Neuronal stem cell (in vitro differentiated cells): ENCODE data around the gene TMEM235.

Experiments used
- DNase-seq: peaks from one replicate; pipeline ENCODE4 v3.0.0-alpha.2; 2013; ENCODE audit warnings: low spot score
- H2AFZ ChIP-seq: one replicate; pipeline ENCODE4 v1.6.1; 2013; ENCODE audit warnings: mild to moderate bottlenecking, low read length, inconsistent platforms
- H2AK5ac ChIP-seq: 2 replicates; pipeline ENCODE4 v1.6.1; 2013; ENCODE audit warnings: low read depth, mild to moderate bottlenecking, inconsistent platforms, low read length, moderate library complexity, mixed read lengths
- H2BK120ac ChIP-seq: 2 replicates; pipeline ENCODE4 v1.6.1; 2013; ENCODE audit warnings: low read depth, mild to moderate bottlenecking, inconsistent platforms, low read length, moderate library complexity, mixed read lengths
- H2BK12ac ChIP-seq: one replicate; pipeline ENCODE4 v1.6.1; 2013; ENCODE audit warnings: low read length, inconsistent platforms
- H2BK15ac ChIP-seq: 2 replicates; pipeline ENCODE4 v1.6.1; 2013; ENCODE audit warnings: mild to moderate bottlenecking, low read length, inconsistent platforms, mixed read lengths
- H2BK5ac ChIP-seq: one replicate; pipeline ENCODE4 v1.6.1; 2013; ENCODE audit warnings: inconsistent platforms, mild to moderate bottlenecking, low read length, moderate library complexity
- H3K14ac ChIP-seq: one replicate; pipeline ENCODE4 v1.6.1; 2013; ENCODE audit warnings: low read length, inconsistent platforms
- H3K18ac ChIP-seq: 2 replicates; pipeline ENCODE4 v1.6.1; 2013; ENCODE audit warnings: low read length, inconsistent platforms
- H3K23ac ChIP-seq: 2 replicates; pipeline ENCODE4 v1.6.1; 2013; ENCODE audit warnings: low read depth, mild to moderate bottlenecking, mixed read lengths, low read length, inconsistent platforms; ENCODE audit not compliant: poor library complexity
- H3K27ac ChIP-seq: replicated peaks from 3 replicates; pipeline ENCODE4 v1.5.1; 2013; ENCODE audit warnings: low read length, inconsistent platforms
- H3K27me3 ChIP-seq, 3 experiments: 2 replicates each; pipeline ENCODE4 v1.6.1; 2013; ENCODE audit warnings: low read length in 3 of 3, mild to moderate bottlenecking in 2 of 3, inconsistent platforms in 1 of 3, low read depth in 1 of 3, mixed read lengths in 1 of 3, moderate library complexity in 1 of 3; ENCODE audit not compliant: control insufficient read depth in 3 of 3, insufficient read depth in 3 of 3
- H3K36me3 ChIP-seq, 2 donors: replicated peaks in 1 of 2; 2 replicates each; pipeline ENCODE4 v1.6.1; 2013; ENCODE audit warnings: low read length in 2 of 2; ENCODE audit not compliant: control insufficient read depth in 2 of 2, insufficient read depth in 2 of 2
- H3K4ac ChIP-seq: 2 replicates; pipeline ENCODE4 v1.6.1; 2013; ENCODE audit warnings: inconsistent platforms, mild to moderate bottlenecking, low read length, moderate library complexity
- H3K4me1 ChIP-seq, 2 donors: 1 replicate in 1 of 2; 2 replicates in 1 of 2; pipeline ENCODE4 v1.6.1; 2013; ENCODE audit warnings: low read length in 2 of 2, low read depth in 1 of 2; ENCODE audit not compliant: control insufficient read depth in 2 of 2, insufficient read depth in 1 of 2
- H3K4me2 ChIP-seq: one replicate; pipeline ENCODE4 v1.6.1; 2013; ENCODE audit warnings: mild to moderate bottlenecking, low read length, inconsistent platforms; ENCODE audit not compliant: insufficient read depth, poor library complexity, severe bottlenecking
- H3K4me3 ChIP-seq, 2 donors: 2 replicates each; pipeline ENCODE4 v1.5.1; 2013; ENCODE audit warnings: low read length in 2 of 2, mild to moderate bottlenecking in 2 of 2, inconsistent platforms in 1 of 2, moderate library complexity in 1 of 2
- H3K79me1 ChIP-seq: one replicate; pipeline ENCODE4 v1.6.1; 2013; ENCODE audit warnings: low read depth, mild to moderate bottlenecking, inconsistent platforms, low read length, moderate library complexity
- H3K9ac ChIP-seq: one replicate; pipeline ENCODE4 v1.6.1; 2013; ENCODE audit warnings: mild to moderate bottlenecking, low read depth, low read length, inconsistent platforms; ENCODE audit not compliant: poor library complexity
- H3K9me3 ChIP-seq, 2 donors: replicated peaks in 1 of 2; 2 replicates each; pipeline versions ENCODE3 to v1.6.1; 2013; ENCODE audit warnings: low read length in 2 of 2, mild to moderate bottlenecking in 2 of 2, inconsistent platforms in 1 of 2, low read depth in 1 of 2, mixed read lengths in 1 of 2, moderate library complexity in 1 of 2; ENCODE audit not compliant: control insufficient read depth in 2 of 2, insufficient read depth in 1 of 2
- H4K8ac ChIP-seq: one replicate; pipeline ENCODE4 v1.6.1; 2013; ENCODE audit warnings: low read depth, mild to moderate bottlenecking, inconsistent platforms, low read length, moderate library complexity
- H4K91ac ChIP-seq: one replicate; pipeline ENCODE4 v1.6.1; 2013; ENCODE audit warnings: low read length, low read depth, mild to moderate bottlenecking, inconsistent platforms; ENCODE audit not compliant: poor library complexity
- WGBS, 2 donors: extraction: QIAGEN DNeasy Blood & Tissue Kit; methylation state at CpG; one replicate each; pipeline ENCODE4 v1.1.7; 2013; ENCODE audit warnings: missing lambda C conversion rate in 2 of 2, mixed read lengths in 1 of 2; ENCODE audit not compliant: insufficient read length in 2 of 2, insufficient replicate concordance in 1 of 2; ENCODE audit errors: extremely low coverage in 2 of 2; 5-methylcytosine and 5-hydroxymethylcytosine counted together

The TMEM235 gene

GRCh38 chr17:78248051-78248914 is 16.9 kb downstream of the TMEM235 start:
- Histone ChIP-seq H3K23ac (peak overlapping the region; percentile 97), H4K8ac (peak overlapping the region; percentile 17), H4K91ac (peak overlapping the region; percentile 72), H3K14ac (peak overlapping the region; percentile 94), H2BK120ac (no peak overlapping the region), H3K4me2 (no peak overlapping the region), H3K9ac (peak overlapping the region; percentile 70), H2AK5ac (peak overlapping the region; percentile 97), H2AFZ (no peak overlapping the region), H3K4me3 (peak overlapping the region in 1 of 2 donors; percentile 46), H3K9me3 (peaks cover 0 to 2% of the 10 kb centered on the region in 2 donors), H3K27ac (no peak overlapping the region), H2BK12ac (peak overlapping the region; percentile 100), H3K18ac (peak overlapping the region; percentile 85), H3K79me1 (peaks cover 1% of the 10 kb centered on the region), H2BK15ac (peak overlapping the region; percentile 98), H3K4me1 (peaks cover 4 to 17% of the 10 kb centered on the region in 2 donors), H2BK5ac (no peak overlapping the region), H3K36me3 (no peaks in the 10 kb centered on the region), H3K4ac (peak overlapping the region; percentile 76), H3K27me3 (no peaks in the 10 kb centered on the region)
- whole genome bisulfite sequencing, 2 donors = no CpG with 5 or more reads among the region's 30 CpGs
- no peak for DNase-seq

- Histone ChIP-seq H2BK5ac (peak overlapping the region; percentile 71), H3K9ac (peak overlapping the region; percentile 67), H3K36me3 (no peaks in the 10 kb centered on the region), H2BK15ac (peak overlapping the region; percentile 66), H3K4me3 (no peak overlapping the region), H4K91ac (peak overlapping the region; percentile 9), H3K79me1 (peaks cover 3% of the 10 kb centered on the region), H3K4me1 (peaks cover 7 to 18% of the 10 kb centered on the region in 2 donors), H2BK12ac (peak overlapping the region; percentile 68), H2BK120ac (peak overlapping the region; percentile 35), H3K27ac (no peak overlapping the region), H3K4ac (no peak overlapping the region), H3K18ac (no peak overlapping the region), H3K4me2 (no peak overlapping the region), H3K9me3 (peaks cover 0 to 2% of the 10 kb centered on the region in 2 donors), H3K27me3 (no peaks in the 10 kb centered on the region), H2AFZ (no peak overlapping the region), H2AK5ac (peak overlapping the region; percentile 97), H3K14ac (peak overlapping the region; percentile 9), H4K8ac (no peak overlapping the region), H3K23ac (peak overlapping the region; percentile 88)
- WGBS, 2 donors = no CpG with 5 or more reads among the region's 16 CpGs
- DNase-seq = no peak
Measured at GRCh38 chr17:78249074-78249817, 17.8 kb downstream of the TMEM235 start.

DNA sequence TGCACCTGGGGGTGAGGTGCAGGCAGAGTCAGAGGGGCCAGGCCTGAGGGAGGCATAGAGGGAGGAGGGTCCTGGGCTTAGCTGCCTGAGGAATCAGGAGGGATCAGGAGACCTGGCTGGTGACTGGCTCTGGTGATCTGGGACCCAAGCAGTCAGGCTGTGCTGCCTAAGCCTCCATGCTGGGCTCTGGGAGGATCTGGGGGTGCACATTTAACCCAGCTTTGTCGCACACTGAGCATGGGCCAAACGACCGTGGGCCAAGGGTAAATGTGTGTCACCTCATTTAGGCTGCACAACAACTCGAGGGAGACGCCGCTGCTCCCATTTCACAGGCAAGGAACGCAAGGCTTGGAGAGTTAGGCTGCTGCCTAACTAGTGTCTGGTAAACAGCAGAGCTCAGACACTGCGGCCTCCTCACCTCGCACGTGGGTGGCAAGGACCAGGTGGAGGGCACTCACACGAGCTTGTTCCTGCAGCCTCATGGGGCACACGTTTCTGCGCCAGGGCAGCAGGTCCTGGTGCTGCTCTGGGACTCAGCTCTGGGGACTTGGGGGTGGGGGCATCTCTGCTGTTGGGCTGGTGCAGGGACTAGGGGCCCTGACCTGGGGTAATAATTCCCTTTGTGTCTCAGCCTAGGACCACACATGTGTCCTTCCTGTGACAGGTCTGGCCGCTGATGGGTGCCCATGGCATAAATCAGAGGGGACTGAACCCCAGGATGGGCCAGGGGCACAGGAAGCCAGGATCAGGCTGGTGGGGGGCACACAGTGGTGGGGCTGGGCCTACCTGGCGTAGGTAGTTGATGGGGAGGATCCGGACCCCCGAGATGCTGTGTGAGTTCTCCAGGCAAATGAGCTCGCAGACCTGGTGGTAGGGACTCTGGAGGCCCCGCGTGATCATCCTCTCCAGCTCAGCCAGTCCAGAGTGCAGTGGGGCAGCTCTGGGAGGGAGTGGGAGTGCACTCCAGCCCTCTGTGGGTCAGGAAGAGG is 18.7 kb downstream of the TMEM235 start:
- WGBS, 2 donors = no CpG with 5 or more reads among the region's 20 CpGs
- H2BK120ac ChIP-seq = peak overlapping the region; percentile 35
- peak overlapping the region; percentile 68 for H2BK5ac ChIP-seq
- H3K4ac ChIP-seq = no peak overlapping the region
- peak overlapping the region; percentile 85 for H3K9ac ChIP-seq
- H3K18ac ChIP-seq = peak overlapping the region; percentile 90
- peak overlapping the region; percentile 97 for H2AK5ac ChIP-seq
- no peak overlapping the region for H3K4me2 ChIP-seq
- peak overlapping the region in 1 of 2 donors; percentile 19 for H3K4me3 ChIP-seq
- H3K9me3 ChIP-seq = peaks cover 0 to 2% of the 10 kb centered on the region in 2 donors
- H3K23ac ChIP-seq = peak overlapping the region; percentile 88
- no peak overlapping the region for H3K27ac ChIP-seq
- H3K27me3 ChIP-seq = no peaks in the 10 kb centered on the region
- no peak for DNase-seq
- no peaks in the 10 kb centered on the region for H3K36me3 ChIP-seq
- H4K91ac ChIP-seq = peak overlapping the region; percentile 9
- peak overlapping the region; percentile 68 for H2BK12ac ChIP-seq
- peak overlapping the region; percentile 32 for H2AFZ ChIP-seq
- peak overlapping the region; percentile 9 for H3K14ac ChIP-seq
- no peak overlapping the region for H4K8ac ChIP-seq
- H2BK15ac ChIP-seq = peak overlapping the region; percentile 66
- peaks cover 5% of the 10 kb centered on the region for H3K79me1 ChIP-seq
- peaks cover 7 to 18% of the 10 kb centered on the region in 2 donors for H3K4me1 ChIP-seq
